DMS79 (cell line): ENCODE data around the gene NBPF11.
"Not testable (repeated sequence)": the region's sequence is repeated elsewhere in the genome, so short reads cannot be mapped to it uniquely, and the experiment has no call there.

ENCODE experiments used
- DNase-seq: peaks from one replicate; lab custom pipeline; 2025; lab: John Stamatoyannopoulos, UW

Gene NBPF11

DNA sequence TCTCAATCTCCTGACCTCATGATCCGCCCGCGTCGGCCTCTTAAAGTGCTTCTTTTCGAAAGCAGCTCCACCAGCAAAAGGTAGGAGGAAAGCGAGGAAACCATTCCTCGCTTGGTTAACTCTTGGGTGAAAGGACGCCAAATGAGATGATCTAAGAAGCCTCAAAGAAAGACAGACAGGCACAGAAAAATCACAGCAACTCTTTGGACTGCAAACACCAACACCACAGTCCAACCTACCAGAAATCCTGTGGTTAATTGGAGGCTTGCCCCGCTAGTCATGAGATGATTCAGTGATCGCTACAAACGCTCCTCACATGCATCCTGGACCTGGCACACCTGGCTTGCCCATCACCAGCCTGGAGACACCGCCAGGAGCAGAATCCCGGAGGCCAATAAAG lies 1.1 kb downstream of the NBPF11 start:
- not testable (repeated sequence) for DNase-seq

GRCh38 chr1:148150014-148150413 lies 2.1 kb downstream of the NBPF11 start:
- not testable (repeated sequence) for DNase-seq

- not testable (repeated sequence) for DNase-seq
Observed at GRCh38 chr1:148149050-148149815, 2.8 kb downstream of the NBPF11 start.

GRCh38 chr1:148147052-148147838 lies 4.8 kb downstream of the NBPF11 start:
- DNase-seq, result not testable (repeated sequence)

DNA sequence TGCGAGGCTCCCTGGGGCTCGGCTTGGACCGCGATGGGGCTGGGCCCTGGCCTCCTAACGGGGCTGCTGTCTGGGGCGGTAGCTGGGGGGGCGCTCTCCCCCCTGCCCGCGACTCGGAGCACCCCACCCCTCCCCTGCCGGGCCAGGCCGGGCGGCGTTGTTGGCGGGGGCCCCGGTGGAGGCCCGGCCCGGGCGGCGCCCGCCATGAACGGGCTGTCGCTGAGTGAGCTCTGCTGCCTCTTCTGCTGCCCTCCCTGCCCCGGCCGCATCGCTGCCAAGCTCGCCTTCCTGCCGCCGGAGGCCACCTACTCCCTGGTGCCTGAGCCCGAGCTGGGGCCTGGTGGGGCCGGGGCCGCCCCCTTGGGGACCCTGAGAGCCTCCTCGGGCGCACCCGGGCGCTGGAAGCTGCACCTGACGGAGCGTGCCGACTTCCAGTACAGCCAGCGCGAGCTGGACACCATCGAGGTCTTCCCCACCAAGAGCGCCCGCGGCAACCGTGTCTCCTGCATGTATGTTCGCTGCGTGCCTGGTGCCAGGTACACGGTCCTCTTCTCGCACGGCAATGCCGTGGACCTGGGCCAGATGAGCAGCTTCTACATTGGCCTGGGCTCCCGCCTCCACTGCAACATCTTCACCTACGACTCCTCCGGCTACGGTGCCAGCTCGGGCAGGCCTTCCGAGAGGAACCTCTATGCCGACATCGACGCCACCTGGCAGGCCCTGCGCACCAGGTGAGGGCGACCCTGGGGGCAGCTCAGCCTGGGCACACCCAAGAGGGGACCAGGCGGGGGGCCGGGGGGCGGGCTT lies 5.7 kb downstream of the NBPF11 start:
- DNase-seq, result not testable (repeated sequence)

DNA sequence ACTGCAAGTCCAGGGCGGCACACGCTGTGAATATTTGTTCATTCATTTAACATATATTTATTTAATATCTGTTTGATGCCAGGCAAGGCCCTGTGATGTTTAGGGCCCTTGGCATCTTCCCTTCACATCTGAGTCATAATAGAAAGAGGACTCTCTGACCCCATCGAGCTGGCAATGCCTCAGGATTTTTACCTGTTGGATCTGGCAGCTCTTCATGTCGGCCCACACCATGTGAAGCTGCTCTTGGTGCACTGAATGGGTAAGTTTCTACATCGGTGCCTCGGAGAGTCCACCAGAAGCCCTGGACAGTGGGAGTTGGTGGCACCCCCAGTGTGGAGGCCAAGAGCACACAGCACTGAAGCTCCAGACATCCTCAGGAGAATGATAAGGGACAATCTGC lies 8.9 kb downstream of the NBPF11 start:
- not testable (repeated sequence) for DNase-seq

DNA sequence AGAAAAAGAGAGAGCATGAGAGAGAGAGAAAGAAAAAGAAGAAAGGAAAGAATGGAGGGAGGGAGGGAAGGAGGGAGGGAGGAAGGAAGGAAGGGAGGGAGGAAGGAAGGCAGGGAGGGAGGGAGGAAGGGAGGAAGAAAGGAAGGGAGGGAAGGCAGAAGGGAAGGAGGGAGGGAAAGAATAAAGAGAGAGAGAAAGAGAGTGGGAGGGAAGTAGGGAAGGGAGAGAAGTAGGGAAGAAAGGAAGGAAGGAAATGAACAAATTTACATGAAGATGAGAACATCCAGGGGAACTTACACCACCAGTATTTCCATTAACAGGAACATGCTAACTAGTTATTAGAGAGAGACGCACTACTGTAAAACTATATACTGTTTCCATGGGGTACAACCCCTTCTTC lies 10.1 kb downstream of the NBPF11 start:
- DNase-seq, result not testable (repeated sequence)

DNA sequence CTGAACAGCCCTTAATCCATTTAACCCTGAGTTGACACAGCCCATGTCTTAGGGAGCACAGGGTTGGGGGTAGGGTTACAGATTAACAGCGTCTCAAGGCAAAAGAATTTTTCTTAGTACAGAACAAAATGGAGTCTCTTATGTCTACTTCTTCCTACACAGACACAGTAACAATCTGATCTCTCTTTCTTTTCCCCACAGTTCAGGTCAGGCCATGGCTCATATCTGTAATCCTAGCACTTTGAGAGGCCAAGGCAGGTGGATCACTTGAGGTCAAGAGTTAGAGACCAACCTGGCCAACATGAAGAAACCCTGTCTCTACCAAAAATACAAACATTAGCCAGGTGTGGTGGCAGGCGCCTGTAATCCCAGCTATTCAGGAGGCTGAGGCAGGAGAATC lies 13.5 kb downstream of the NBPF11 start:
- DNase-seq, result not testable (repeated sequence)

GRCh38 chr1:148122341-148122740 lies 29.7 kb downstream of the NBPF11 start:
- DNase-seq, result not testable (repeated sequence)

- not testable (repeated sequence) for DNase-seq
Observed at GRCh38 chr1:148120395-148120794, 31.7 kb downstream of the NBPF11 start.

- not testable (repeated sequence) for DNase-seq
Observed at GRCh38 chr1:148095732-148096131, 56.3 kb downstream of the NBPF11 start.

- DNase-seq, result not testable (repeated sequence)
Observed at GRCh38 chr1:148086196-148086595, 65.9 kb downstream of the NBPF11 start.

DNA sequence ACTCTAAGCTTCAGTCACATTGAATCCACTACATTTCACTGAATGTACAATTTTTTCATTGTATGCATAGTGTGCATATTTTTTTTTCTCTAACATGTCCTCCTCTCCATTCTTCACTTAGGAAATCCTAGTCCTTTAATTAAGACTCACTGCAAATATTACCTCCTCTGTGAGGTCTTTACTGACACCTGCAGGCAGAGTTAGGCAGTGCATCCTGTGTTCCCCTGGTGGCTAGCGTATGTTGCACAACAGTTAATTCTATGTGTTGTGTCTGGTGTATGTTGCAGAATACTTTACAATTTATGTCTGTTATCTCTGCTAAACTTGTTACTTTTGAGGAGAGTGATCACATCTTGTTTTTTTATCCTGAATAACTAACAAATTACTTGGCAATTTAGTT lies 70.9 kb downstream of the NBPF11 start:
- DNase-seq, result not testable (repeated sequence)

DNA sequence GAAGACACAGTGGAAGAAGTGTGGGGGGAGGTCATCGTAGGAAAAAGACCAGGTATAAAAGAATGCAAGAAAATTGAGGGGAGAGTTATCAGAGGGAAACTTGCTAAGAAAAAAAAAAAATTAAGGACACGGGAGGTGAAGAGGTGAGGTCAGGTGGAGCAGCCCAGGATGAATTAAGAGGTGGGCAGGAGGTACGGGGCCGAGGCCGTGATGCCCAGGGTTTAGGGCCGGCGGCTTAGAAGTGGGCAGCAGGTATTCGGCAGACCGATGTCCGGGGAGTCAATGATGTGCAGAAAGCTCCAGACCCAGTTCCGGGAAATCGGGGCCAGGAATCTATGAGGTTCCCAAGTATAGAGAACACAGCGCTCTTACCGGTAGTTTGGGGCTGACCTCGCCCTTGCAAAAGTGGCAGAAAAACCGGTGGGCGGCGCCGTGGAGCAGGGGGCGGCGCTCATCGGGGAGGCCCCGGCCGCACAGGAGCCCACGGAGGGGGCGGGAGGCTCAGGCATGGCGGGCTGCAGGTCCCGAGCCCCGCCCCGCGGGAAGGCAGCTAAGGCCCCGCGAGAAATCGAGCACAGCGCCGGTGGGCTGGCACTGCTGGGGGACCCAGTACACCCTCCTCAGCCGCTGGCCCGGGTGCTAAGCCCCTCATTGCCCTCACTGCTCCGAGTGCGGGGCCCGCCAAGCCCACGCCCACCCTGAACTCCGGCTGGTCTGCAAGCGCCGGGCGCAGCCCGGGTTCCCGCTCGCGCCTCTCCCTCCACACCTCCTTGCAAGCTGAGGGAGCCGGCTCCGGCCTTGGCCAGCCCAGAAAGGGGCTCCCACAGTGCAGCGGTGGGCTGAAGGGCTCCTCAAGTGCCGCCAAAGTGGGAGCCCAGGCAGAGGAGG lies 73.2 kb downstream of the NBPF11 start:
- not testable (repeated sequence) for DNase-seq

GRCh38 chr1:148078090-148078489 lies 74.0 kb downstream of the NBPF11 start:
- DNase-seq, result not testable (repeated sequence)

DNA sequence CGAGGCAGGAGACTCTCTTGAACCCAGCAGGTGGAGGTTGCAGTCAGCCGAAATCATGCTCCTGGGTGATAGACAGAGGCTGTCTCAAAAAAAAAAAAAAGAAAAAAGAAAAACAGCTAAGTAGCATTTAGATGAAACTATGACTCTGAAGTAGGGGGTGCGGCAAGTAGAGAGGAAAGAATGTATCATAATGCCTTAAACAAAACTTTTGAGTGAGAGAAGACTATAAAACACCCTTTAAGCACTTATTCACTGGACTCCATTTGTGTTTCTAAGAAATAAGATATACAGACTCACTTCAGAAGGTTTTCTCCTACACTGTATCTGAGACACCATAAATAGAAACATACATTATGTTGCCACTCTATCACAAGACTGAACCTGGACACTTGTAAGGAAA lies 74.6 kb downstream of the NBPF11 start:
- not testable (repeated sequence) for DNase-seq

- not testable (repeated sequence) for DNase-seq
Observed at GRCh38 chr1:148073392-148073791, 78.7 kb downstream of the NBPF11 start.

DNA sequence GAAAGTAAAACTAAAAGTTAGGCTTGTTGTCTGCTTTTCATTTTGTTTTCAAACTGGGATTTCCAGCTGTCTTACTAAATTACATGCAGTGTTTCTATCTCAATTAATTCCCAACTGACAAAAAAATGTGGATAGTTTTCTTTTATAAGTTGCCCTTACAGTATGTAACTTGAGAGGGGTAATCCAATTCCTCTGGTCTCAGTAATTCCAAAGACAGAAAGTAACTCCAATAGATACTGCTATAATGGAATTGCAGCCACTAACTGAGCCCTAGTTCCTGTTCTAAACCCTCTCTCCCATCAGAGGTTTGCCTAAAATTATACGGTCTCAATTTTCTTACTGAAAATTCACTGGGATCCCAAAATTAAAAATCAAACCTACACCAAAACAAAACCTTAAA lies 83.5 kb downstream of the NBPF11 start:
- DNase-seq, result not testable (repeated sequence)

DNA sequence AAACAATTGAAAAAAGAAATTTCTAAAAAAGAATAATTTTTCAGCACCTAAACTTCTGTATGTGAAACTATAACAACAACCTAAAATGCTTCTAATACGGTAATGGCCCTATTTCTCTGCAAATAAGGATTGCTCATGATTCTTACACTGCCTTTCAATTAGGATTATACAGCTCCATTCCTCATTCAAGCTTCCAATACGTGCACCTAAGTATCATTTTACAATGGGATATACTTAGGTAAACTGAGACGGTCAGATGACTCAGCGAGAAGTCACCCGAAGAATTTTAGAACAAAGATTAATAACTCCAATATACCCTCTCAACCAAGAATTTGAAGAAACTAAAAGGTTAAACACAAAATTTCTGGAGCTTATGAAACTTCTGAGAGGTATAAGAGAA lies 83.9 kb downstream of the NBPF11 start:
- not testable (repeated sequence) for DNase-seq

DNA sequence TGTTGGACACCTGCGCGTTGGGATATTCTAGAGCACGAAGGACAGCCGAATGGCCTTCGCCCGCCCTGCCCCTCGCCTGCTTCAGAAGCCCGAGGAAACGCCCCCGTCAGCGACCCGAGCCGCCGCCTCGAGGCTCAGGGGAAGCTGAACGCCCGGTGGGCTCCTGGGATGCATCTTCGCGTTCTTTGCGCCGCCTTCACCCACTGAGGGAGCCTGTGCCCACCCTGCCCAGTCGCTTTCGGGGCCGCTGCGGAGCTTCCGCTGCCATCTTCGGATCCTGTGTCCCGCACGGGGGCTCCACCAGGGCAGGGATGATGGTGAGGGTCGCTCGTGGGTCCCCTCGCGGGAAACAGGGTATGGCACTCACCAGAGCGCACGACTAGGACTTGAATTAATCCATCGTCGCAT lies 91.8 kb downstream of the NBPF11 start:
- not testable (repeated sequence) for DNase-seq

- DNase-seq, result not testable (repeated sequence)
Observed at GRCh38 chr1:148057384-148057783, 94.7 kb downstream of the NBPF11 start.
